ENCODE results near the gene SLC7A5. TPM values are rescaled to one million over a fixed set of nuclear protein-coding genes. Genes with fewer than 3 reads are reported as not detected.

The SLC7A5 gene
- total and polyA plus RNA-seq, 2 of the 4 experiments (the other 2 are of a cell fraction): 11.3 to 101 TPM

- DNase-seq: peak; percentile 31
- no peak overlapping the region for H3K27ac ChIP-seq (ENCODE audit: insufficient read depth, low read length)
- H2BK5ac ChIP-seq (ENCODE audit: low read depth, low read length, poor library complexity, severe bottlenecking): no peak overlapping the region
- no peak overlapping the region for H2BK120ac ChIP-seq (ENCODE audit: low read depth, low read length)
- no peak overlapping the region for H4K5ac ChIP-seq (ENCODE audit: low read depth, low read length)
- no peak overlapping the region for H2BK15ac ChIP-seq (ENCODE audit: low read depth, low read length)
- H2AK5ac ChIP-seq (ENCODE audit: low read depth, low read length): peak overlapping the region; percentile 71
- ATAC-seq (ENCODE audit: low read depth): peak; percentile 5; the same call in 1 of the 2 replicates
- no peaks in the 10 kb centered on the region for H3K9me3 ChIP-seq (ENCODE audit: control insufficient read depth, insufficient read depth, low read length)
- H3K79me1 ChIP-seq (ENCODE audit: low read depth in 1 of 2, low read length in 2 of 2): peaks cover 29 to 92% of the 10 kb centered on the region in 2 experiments
- ChIA-PET POLR2A (ENCODE audit: unreplicated experiment) (no interaction called here), CTCF (interaction anchor here (0.6 to 2.0 kb wide), 13 partner anchors 10 to 70 kb away, joined by 3 to 10 read pairs (median 3); partner anchors contain the start of gene SLC7A5)
- no peak overlapping the region for H3K9ac ChIP-seq (ENCODE audit: low read depth, low read length)
- peak overlapping the region; percentile 80 for H2AK9ac ChIP-seq (replicated peaks; ENCODE audit: low read depth, low read length, poor library complexity)
- dilution Hi-C loops (cut with HindIII; ENCODE audit: low sequenced_read_pairs, unreplicated experiment) (no loop called here), in situ Hi-C loops (cut with MboI; ENCODE audit: low sequenced_read_pairs) (no loop called here), intact Hi-C loops (cut with micrococcal nuclease) (loop anchor here (1.0 to 5.0 kb wide), 2 partner anchors 21 to 73 kb away; no protein-coding TSS in a partner anchor)
- H2AFZ ChIP-seq (replicated peaks; ENCODE audit: low read length, poor library complexity): peak overlapping the region; percentile 64
- H4K8ac ChIP-seq (ENCODE audit: low read depth in 2 of 2, low read length in 2 of 2): 0 out of 4 replicates have a peak overlapping the region, but pooled peaks of 1 of the 2 experiments have one; percentile 2
- TF ChIP-seq ELK1 (IDR thresholded peaks at IDR 0.05; ENCODE audit: borderline replicate concordance, low read depth, low read length): no peak
- TF ChIP-seq MAZ (IDR thresholded peaks at IDR 0.05; ENCODE audit: borderline replicate concordance, low read depth, low read length): no peak
- TF ChIP-seq SMC3 (IDR thresholded peaks at IDR 0.05; ENCODE audit: low read depth, low read length): peak; percentile 63
- no peak for TF ChIP-seq RFX5 (IDR thresholded peaks at IDR 0.05; ENCODE audit: low read depth, low read length)
- peak; percentile 48; the same call in 1 of the 2 replicates for TF ChIP-seq CHD1 (IDR thresholded peaks at IDR 0.05; ENCODE audit: low read depth, low read length)
- TF ChIP-seq CTCF (conservative IDR thresholded peaks at IDR 0.05; ENCODE audit: low read depth, low read length): peak; percentile 75
- TF ChIP-seq MAFK (IDR thresholded peaks at IDR 0.05; ENCODE audit: low read depth, low read length): no peak
- no peak for TF ChIP-seq CEBPB (IDR thresholded peaks at IDR 0.05; ENCODE audit: low read depth, low read length)
- peak; percentile 63 for TF ChIP-seq RAD21 (IDR thresholded peaks at IDR 0.05; ENCODE audit: low read length)
- no peak overlapping the region for H3K18ac ChIP-seq (ENCODE audit: low read depth, low read length)
- H3K9me1 ChIP-seq (ENCODE audit: insufficient read depth, low read length): peaks cover 13% of the 10 kb centered on the region
- H3K23ac ChIP-seq (ENCODE audit: low read depth, low read length): no peak overlapping the region
- H3K27me3 ChIP-seq (ENCODE audit: control insufficient read depth, insufficient read depth, low read length): no peaks in the 10 kb centered on the region
- peaks cover 50% of the 10 kb centered on the region for H3K36me3 ChIP-seq (ENCODE audit: control insufficient read depth, insufficient read depth, low read length)
- 83% methylated on average over 12 of the region's 25 CpGs; no CpG with 5 or more reads in 1 of the 2 experiments for WGBS, 2 experiments (ENCODE audit: extremely low coverage in 2 of 2, insufficient read length in 1 of 2)
- H3K56ac ChIP-seq (ENCODE audit: extremely low read depth, insufficient read depth, low read length): no peak overlapping the region
- H3K4me1 ChIP-seq (ENCODE audit: control insufficient read depth, insufficient read depth, low read length): peaks cover 15% of the 10 kb centered on the region
- H3K4ac ChIP-seq (ENCODE audit: low read depth, low read length): peak overlapping the region; percentile 47
- BruUV-seq (replicated peaks): no TSS peak
- peak overlapping the region; percentile 10; the same call in 1 of the 2 replicates for H4K91ac ChIP-seq (ENCODE audit: insufficient read depth, low read depth, low read length)
- H2BK20ac ChIP-seq (ENCODE audit: low read depth, low read length): no peak overlapping the region
- H3K14ac ChIP-seq (replicated peaks; ENCODE audit: low read depth, low read length): no peak overlapping the region
- H3K4me3 ChIP-seq (ENCODE audit: insufficient read depth, low read depth, low read length): no peak overlapping the region
- H4K20me1 ChIP-seq (ENCODE audit: insufficient read depth, low read length): peaks cover 69% of the 10 kb centered on the region
- no peak overlapping the region for H3K4me2 ChIP-seq (ENCODE audit: low read depth, low read length)
Measured at GRCh38 chr16:87850009-87851006, 19.0 kb downstream of the SLC7A5 start.
